ENCODE data around the gene UBTFL1. TPM values are rescaled to one million over a fixed set of nuclear protein-coding genes. Genes with fewer than 3 reads are reported as not detected.

Gene UBTFL1
- total RNA-seq, 1 experiment from 2014 or later = not detected

- no peaks in the 10 kb centered on the region for H4K20me1 ChIP-seq (ENCODE audit: insufficient read depth)
- POLR2A ChIA-PET = no interaction called here
- no peaks in the 10 kb centered on the region for H3K4me1 ChIP-seq (ENCODE audit: control insufficient read depth in 1 of 2, insufficient read depth in 2 of 2, low read length in 2 of 2)
- peaks cover 17% of the 10 kb centered on the region for H3K27me3 ChIP-seq (ENCODE audit: insufficient read depth, low read length)
- CTCF ChIA-PET = no interaction called here
- H3K79me2 ChIP-seq (ENCODE audit: insufficient read depth, low read length) = no peaks in the 10 kb centered on the region
- H3K9me2 ChIP-seq (ENCODE audit: insufficient read depth) = no peaks in the 10 kb centered on the region
- H3K36me3 ChIP-seq (ENCODE audit: control insufficient read depth in 1 of 2, insufficient read depth in 2 of 2, low read length in 2 of 2) = no peaks in the 10 kb centered on the region
- no peak overlapping the region for H3K27ac ChIP-seq (ENCODE audit: low read depth, low read length)
- intact Hi-C loops (cut with micrococcal nuclease) = no loop called here
- H3K9ac ChIP-seq (ENCODE audit: low read length) = no peak overlapping the region
- no peak overlapping the region for H2AFZ ChIP-seq (ENCODE audit: low read depth, low read length, poor library complexity, severe bottlenecking)
- no peak for TF ChIP-seq CBX3 (IDR thresholded peaks at IDR 0.05; ENCODE audit: low read depth)
- no peak for TF ChIP-seq ZFX (IDR thresholded peaks at IDR 0.05)
- no peak for TF ChIP-seq RAD21 (IDR thresholded peaks at IDR 0.05; ENCODE audit: low read depth)
- TF ChIP-seq POLR2AphosphoS5 (IDR thresholded peaks at IDR 0.05; ENCODE audit: low read depth, low read length) = no peak
- H3K4me2 ChIP-seq (ENCODE audit: low read length) = no peak overlapping the region
- no peak for ATAC-seq
- no peak for DNase-seq (ENCODE audit: low read depth, low spot score)
- RAD21 ChIA-PET (ENCODE audit: low non-redundant PET in 1 of 2, low total read pairs in 2 of 2, uncharacterized antibody in 2 of 2, unreplicated experiment in 2 of 2) = no interaction called here
- no peaks in the 10 kb centered on the region for H3K9me3 ChIP-seq (ENCODE audit: control insufficient read depth in 1 of 2, insufficient read depth in 1 of 2, low read depth in 1 of 2, low read length in 2 of 2)
- no peak overlapping the region for H3K4me3 ChIP-seq (replicated peaks in 1 of 2; ENCODE audit: low read depth in 1 of 2, low read length in 2 of 2)
- no TSS peak for BruUV-seq (replicated peaks)
Observed at GRCh38 chr11:90133560-90134477, 48.1 kb downstream of the UBTFL1 start.

GRCh38 chr11:90134478-90135003 lies 48.8 kb downstream of the UBTFL1 start, which contains the start of gene NAALAD2:
Gene NAALAD2, plus strand, starts transcription at chr11:90134663. Its CDS starts 96 bp downstream, at chr11:90134759.
- Histone ChIP-seq H3K4me1 (ENCODE audit: control insufficient read depth in 1 of 2, insufficient read depth in 2 of 2, low read length in 2 of 2) (no peaks in the 10 kb centered on the region), H3K4me2 (ENCODE audit: low read length) (no peak within 1 kb of the TSS), H3K4me3 (replicated peaks in 1 of 2; ENCODE audit: low read depth in 1 of 2, low read length in 2 of 2) (no peak within 1 kb of the TSS), H3K9me3 (ENCODE audit: control insufficient read depth in 1 of 2, insufficient read depth in 1 of 2, low read depth in 1 of 2, low read length in 2 of 2) (no peaks in the 10 kb centered on the region), H2AFZ (ENCODE audit: low read depth, low read length, poor library complexity, severe bottlenecking) (no peak within 1 kb of the TSS), H3K9ac (ENCODE audit: low read length) (no peak within 1 kb of the TSS), H3K27ac (ENCODE audit: low read depth, low read length) (no peak within 1 kb of the TSS), H4K20me1 (ENCODE audit: insufficient read depth) (no peaks in the 10 kb centered on the region), H3K79me2 (ENCODE audit: insufficient read depth, low read length) (no peaks in the 10 kb centered on the region), H3K9me2 (ENCODE audit: insufficient read depth) (no peaks in the 10 kb centered on the region), H3K27me3 (ENCODE audit: insufficient read depth, low read length) (peaks cover 17% of the 10 kb centered on the region), H3K36me3 (ENCODE audit: control insufficient read depth in 1 of 2, insufficient read depth in 2 of 2, low read length in 2 of 2) (no peaks in the 10 kb centered on the region)
- intact Hi-C loops (cut with micrococcal nuclease) = no loop called here
- ChIA-PET POLR2A (no interaction called here), CTCF (no interaction called here), RAD21 (ENCODE audit: low non-redundant PET in 1 of 2, low total read pairs in 2 of 2, uncharacterized antibody in 2 of 2, unreplicated experiment in 2 of 2) (no interaction called here)
- DNase-seq (ENCODE audit: low read depth, low spot score) (no peak), ATAC-seq (no peak)
- no TSS peak for BruUV-seq (replicated peaks)
- TF ChIP-seq CBX3 (IDR thresholded peaks at IDR 0.05; ENCODE audit: low read depth) (no peak), YY1 (IDR thresholded peaks at IDR 0.05; ENCODE audit: extremely low read depth, insufficient replicate concordance, low read depth, low read length) (no peak), EGR1 (IDR thresholded peaks at IDR 0.05; ENCODE audit: low read depth) (no peak), SIN3A (IDR thresholded peaks at IDR 0.05; ENCODE audit: low read depth) (no peak), ZBTB33 (IDR thresholded peaks at IDR 0.05; ENCODE audit: extremely low read depth, insufficient replicate concordance, low read length) (no peak), CTCF (IDR thresholded peaks at IDR 0.05 in 2 of 3, conservative IDR thresholded peaks at IDR 0.05 in 1 of 3; ENCODE audit: borderline replicate concordance in 1 of 3, insufficient read depth in 1 of 3, low read depth in 2 of 3, low read length in 2 of 3) (no peak), RAD21 (IDR thresholded peaks at IDR 0.05; ENCODE audit: low read depth) (no peak), POLR2A (IDR thresholded peaks at IDR 0.05; ENCODE audit: borderline replicate concordance, extremely low read depth, insufficient read depth, insufficient read length) (no peak), ZNF274 (IDR thresholded peaks at IDR 0.05; ENCODE audit: low read depth, low read length) (no peak), EZH2phosphoT487 (IDR thresholded peaks at IDR 0.05; ENCODE audit: borderline replicate concordance) (no peak), MAX (IDR thresholded peaks at IDR 0.05) (no peak), SRF (IDR thresholded peaks at IDR 0.05; ENCODE audit: low read depth) (no peak), TCF7L2 (IDR thresholded peaks at IDR 0.05; ENCODE audit: borderline replicate concordance, extremely low read depth, insufficient read depth, insufficient read length) (no peak)
